B cell (primary cell): Measurements from ENCODE around the gene NPAS1.

Experiments
- CTCF ChIP-seq: fragments of 200-600 bp; IDR thresholded peaks from one replicate; pipeline ENCODE4 v1.8.0; 2022; ENCODE audit warnings: antibody characterized with exemption, mild to moderate bottlenecking
- EZH2 ChIP-seq: IDR thresholded peaks from 2 replicates; pipeline ENCODE4 v1.6.1; 2012; ENCODE audit warnings: borderline replicate concordance, low read depth, mild to moderate bottlenecking, moderate library complexity, low read length; ENCODE audit not compliant: insufficient read depth, poor library complexity, severe bottlenecking

- TF ChIP-seq CTCF, result no peak
- TF ChIP-seq EZH2, result no peak
Observed at GRCh38 chr19:47002106-47002766, 17.4 kb upstream of the NPAS1 start.
